ENCODE measurements around the gene FAIM.

The FAIM gene

GRCh38 chr3:138578141-138578540 is 30.4 kb upstream of the FAIM start:
- H3K4me3 ChIP-seq (ENCODE audit: low read length) = no peak overlapping the region
- no peak for DNase-seq (ENCODE audit: low read depth)
- no peak for TF ChIP-seq CTCF (conservative IDR thresholded peaks at IDR 0.05; ENCODE audit: low read depth, low read length)

DNA sequence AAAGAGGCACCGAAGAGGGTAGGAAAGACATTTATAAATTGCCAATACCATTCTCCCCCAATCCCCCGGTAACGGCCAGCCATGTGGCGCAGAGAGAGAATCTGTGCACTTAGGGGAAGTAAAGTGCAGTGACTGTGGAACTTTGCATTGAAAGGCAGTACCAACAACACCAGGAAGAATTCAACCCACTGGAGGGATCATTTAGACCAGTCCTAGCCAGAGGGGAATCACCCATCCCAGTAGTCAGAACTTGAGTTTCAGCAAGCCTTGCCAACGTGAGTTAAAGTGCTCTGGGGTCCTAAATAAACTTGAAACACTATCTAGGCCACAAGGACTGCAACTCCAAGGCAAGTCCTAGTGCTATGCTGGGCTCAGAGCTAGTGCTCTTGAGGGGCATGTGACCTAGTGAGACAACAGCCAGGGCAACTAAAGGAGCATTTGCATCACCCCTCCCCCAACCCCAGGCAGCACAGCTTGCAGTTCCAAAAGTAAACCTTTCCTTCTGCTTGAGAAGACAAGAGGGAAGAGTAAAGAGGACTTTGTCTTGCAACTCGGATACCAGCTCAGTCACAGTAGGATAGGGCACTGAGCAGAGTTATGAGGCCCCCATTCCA is 29.5 kb upstream of the FAIM start:
- no peak for DNase-seq (ENCODE audit: low read depth)
- H3K4me3 ChIP-seq (ENCODE audit: low read length) = no peak overlapping the region
- TF ChIP-seq CTCF (conservative IDR thresholded peaks at IDR 0.05; ENCODE audit: low read depth, low read length) = no peak

DNA sequence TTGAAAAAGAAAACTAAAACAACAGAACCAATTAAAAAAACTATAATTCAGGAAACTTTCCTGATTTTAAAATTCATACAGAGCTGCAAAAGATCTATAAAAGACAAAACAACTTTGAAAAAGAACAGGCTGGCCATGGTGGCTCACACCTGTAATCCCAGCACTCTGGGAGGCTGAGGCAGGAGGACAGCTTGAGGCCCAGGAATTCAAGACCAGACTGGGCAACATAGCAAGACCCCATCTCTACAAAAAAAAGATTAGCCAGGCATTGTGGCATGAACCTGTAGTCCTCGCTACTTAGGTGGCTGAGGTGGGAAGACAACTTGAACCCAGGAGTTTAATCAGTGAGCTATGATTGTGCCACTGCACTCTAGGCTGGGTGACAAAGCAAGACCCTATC is 21.2 kb upstream of the FAIM start:
- DNase-seq (ENCODE audit: low read depth) = no peak
- no peak overlapping the region for H3K4me3 ChIP-seq (ENCODE audit: low read length)

DNA sequence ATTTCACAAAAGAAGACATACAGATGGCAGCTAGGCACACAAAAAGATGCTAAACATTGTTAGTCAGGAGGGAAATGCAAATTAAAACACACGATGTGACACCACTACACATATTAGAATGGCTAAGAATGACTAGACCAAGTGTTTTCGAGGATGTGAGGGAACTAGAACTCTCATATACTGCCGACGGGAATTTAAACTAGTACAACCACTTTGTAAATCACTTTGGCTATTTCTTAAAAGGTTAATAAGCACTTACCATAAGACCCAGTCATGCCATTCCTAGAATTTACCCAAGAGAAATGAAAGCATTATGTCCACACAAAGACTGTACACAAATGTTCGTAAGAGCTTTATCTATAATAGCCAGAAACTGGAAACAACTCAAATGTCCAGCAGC is 20.1 kb upstream of the FAIM start:
- no peak for TF ChIP-seq CTCF (conservative IDR thresholded peaks at IDR 0.05; ENCODE audit: low read depth, low read length)
- no peak for DNase-seq (ENCODE audit: low read depth)
- H3K4me3 ChIP-seq (ENCODE audit: low read length) = no peak overlapping the region

More for the DNA sequence above, 21.2 kb upstream of the FAIM start:
- no peak for TF ChIP-seq CTCF (conservative IDR thresholded peaks at IDR 0.05; ENCODE audit: low read depth, low read length)

DNA sequence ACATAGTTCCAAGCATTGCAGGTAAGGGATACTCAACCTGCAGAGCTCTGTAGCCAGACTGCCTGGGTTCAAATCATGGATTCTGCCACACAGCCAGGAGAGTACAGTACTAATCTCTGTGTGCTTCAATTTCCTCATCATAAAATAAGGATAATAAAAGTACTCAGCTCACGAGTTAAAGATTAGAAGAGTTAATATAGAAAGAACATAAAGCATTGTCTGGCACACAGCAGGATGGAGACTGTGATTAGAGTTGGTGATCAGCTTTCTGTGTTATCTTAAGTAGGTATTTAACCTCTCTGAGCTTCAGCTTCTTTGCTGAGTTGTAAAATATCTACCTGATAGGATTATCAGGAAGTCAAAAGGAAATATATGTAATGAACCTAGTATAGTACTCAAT is 17.2 kb upstream of the FAIM start:
- H3K4me3 ChIP-seq (ENCODE audit: low read length) = no peak overlapping the region
- no peak for TF ChIP-seq CTCF (conservative IDR thresholded peaks at IDR 0.05; ENCODE audit: low read depth, low read length)

DNA sequence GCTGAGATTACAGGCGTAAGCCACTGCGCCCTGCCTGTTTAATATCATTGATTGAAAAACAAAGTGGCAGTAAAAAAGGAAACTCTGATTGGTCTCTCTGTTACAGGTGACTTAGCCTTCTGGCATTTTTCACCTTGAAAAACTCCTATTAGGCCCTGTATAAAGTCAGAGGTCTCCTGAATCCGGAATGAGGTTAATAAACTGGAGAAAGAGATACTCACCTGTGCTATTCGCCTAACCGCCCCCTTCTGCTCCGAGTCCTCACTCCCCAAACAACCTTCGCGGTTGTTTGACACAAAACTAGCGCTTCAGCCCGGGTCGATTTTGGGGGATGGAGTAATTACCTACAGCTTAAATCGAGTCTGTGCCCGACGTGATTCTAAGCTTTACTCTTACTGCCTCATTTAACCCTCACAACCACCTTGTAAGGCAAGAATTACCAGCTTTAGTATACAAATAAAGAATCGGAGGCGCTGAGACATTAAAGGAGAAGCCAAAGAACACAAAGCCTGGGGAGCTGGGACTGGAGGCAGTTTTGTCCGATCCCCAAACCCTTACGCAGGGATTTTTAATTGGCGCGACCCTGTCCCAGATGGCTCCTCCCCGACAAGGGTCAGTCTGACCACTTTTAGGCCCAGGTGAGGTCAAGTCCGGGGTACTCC is 15.0 kb upstream of the FAIM start:
- no peak for TF ChIP-seq CTCF (conservative IDR thresholded peaks at IDR 0.05; ENCODE audit: low read depth, low read length)
- H3K4me3 ChIP-seq (ENCODE audit: low read length) = peak overlapping the region; percentile 96
- no peak for DNase-seq (ENCODE audit: low read depth)

More for the DNA sequence above, 17.2 kb upstream of the FAIM start:
- DNase-seq (ENCODE audit: low read depth) = no peak

Measured in retinal pigment epithelial cell (primary cell).